Loucy (cell line): Measurements from ENCODE around the gene CACNA1B.

Experiments
- H2AFZ ChIP-seq: fragments of 200-600 bp; sonication (generic); 2 replicates; pipeline ENCODE4 v1.6.0; 2016; ENCODE audit warnings: antibody characterized with exemption, mild to moderate bottlenecking, low read length, moderate library complexity
- H3F3A ChIP-seq: fragments of 200-600 bp; 2 replicates; pipeline ENCODE4 v1.6.0; 2016; ENCODE audit warnings: antibody characterized with exemption, low read depth, mild to moderate bottlenecking
- H3K27me3 ChIP-seq: fragments of 200-600 bp; sonication (generic); 2 replicates; pipeline ENCODE4 v1.6.1; 2014; ENCODE audit warnings: low read length, mild to moderate bottlenecking; ENCODE audit not compliant: insufficient read depth, poor library complexity, severe bottlenecking
- H3K36me3 ChIP-seq: fragments of 200-600 bp; sonication (generic); 2 replicates; pipeline ENCODE4 v1.6.1; 2016; ENCODE audit warnings: low read length; ENCODE audit not compliant: insufficient read depth
- H3K4me1 ChIP-seq: fragments of 200-600 bp; sonication (generic); 2 replicates; pipeline ENCODE4 v1.5.1; 2014; ENCODE audit warnings: low read length, mild to moderate bottlenecking; ENCODE audit not compliant: insufficient read depth, poor library complexity, severe bottlenecking
- H3K4me2 ChIP-seq: fragments of 200-600 bp; sonication (generic); 2 replicates; pipeline ENCODE4 v1.6.0; 2014; ENCODE audit warnings: antibody characterized with exemption, low read length, low read depth, mild to moderate bottlenecking; ENCODE audit not compliant: poor library complexity, severe bottlenecking
- H3K4me3 ChIP-seq: fragments of 200-600 bp; sonication (generic); 2 replicates; pipeline ENCODE4 v1.5.1; 2014; ENCODE audit warnings: low read length, mild to moderate bottlenecking, mixed read lengths; ENCODE audit not compliant: poor library complexity, severe bottlenecking
- H3K79me2 ChIP-seq: fragments of 200-600 bp; sonication (generic); 2 replicates; pipeline ENCODE4 v1.6.1; 2014; ENCODE audit warnings: low read length; ENCODE audit not compliant: insufficient read depth
- H3K9ac ChIP-seq: fragments of 200-600 bp; sonication (generic); 2 replicates; pipeline ENCODE4 v1.6.0; 2014; ENCODE audit warnings: mild to moderate bottlenecking, low read depth, low read length, moderate library complexity; ENCODE audit not compliant: poor library complexity, severe bottlenecking
- H3K9me2 ChIP-seq: fragments of 200-600 bp; sonication (generic); replicated peaks from 2 replicates; pipeline ENCODE4 v1.6.1; 2016; ENCODE audit warnings: low read depth, low read length, mixed read lengths
- H3K9me3 ChIP-seq: fragments of 200-600 bp; sonication (generic); 2 replicates; pipeline ENCODE4 v1.6.1; 2014; ENCODE audit warnings: mild to moderate bottlenecking, antibody characterized with exemption, low read length, low read depth; ENCODE audit not compliant: insufficient read depth
- H4K20me1 ChIP-seq: fragments of 200-600 bp; sonication (generic); 2 replicates; pipeline ENCODE4 v1.6.0; 2014; ENCODE audit warnings: antibody characterized with exemption, low read length, mild to moderate bottlenecking; ENCODE audit not compliant: insufficient read depth, poor library complexity, severe bottlenecking
- EZH2phosphoT487 ChIP-seq: fragments of 200-600 bp; IDR thresholded peaks from 2 replicates; pipeline ENCODE4 v1.6.1; 2018; ENCODE audit warnings: antibody characterized with exemption, mild to moderate bottlenecking, moderate library complexity, borderline replicate concordance
- TF ChIP-seq, protein P1 (sequence below): fragments of 200-600 bp; sonication (generic); conservative IDR thresholded peaks from 2 replicates; pipeline ENCODE4 v1.5.1; 2014; ENCODE audit warnings: mild to moderate bottlenecking, antibody characterized with exemption, low read length

CACNA1B gene

DNA sequence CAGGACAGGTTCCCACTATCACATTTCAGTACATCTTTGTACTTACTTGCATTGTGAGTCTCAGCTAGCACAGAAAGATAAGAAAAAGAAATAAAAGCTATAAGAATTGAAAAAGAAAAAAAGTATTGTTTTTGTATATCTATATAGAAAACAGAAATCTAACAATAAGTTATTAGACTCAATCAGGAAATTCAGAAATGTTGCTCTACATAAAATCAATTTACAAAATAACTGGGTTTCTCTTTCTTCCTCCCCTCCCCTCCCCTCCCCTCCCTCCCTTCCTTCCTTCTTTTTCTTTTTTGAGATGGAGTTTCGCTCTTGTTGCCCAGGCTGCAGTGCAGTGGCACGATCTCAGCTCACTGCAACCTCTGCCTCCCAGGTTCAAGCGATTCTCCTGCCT is 7.2 kb upstream of the CACNA1B start:
- no peak for TF ChIP-seq EZH2phosphoT487
- TF ChIP-seq, protein P1, sequence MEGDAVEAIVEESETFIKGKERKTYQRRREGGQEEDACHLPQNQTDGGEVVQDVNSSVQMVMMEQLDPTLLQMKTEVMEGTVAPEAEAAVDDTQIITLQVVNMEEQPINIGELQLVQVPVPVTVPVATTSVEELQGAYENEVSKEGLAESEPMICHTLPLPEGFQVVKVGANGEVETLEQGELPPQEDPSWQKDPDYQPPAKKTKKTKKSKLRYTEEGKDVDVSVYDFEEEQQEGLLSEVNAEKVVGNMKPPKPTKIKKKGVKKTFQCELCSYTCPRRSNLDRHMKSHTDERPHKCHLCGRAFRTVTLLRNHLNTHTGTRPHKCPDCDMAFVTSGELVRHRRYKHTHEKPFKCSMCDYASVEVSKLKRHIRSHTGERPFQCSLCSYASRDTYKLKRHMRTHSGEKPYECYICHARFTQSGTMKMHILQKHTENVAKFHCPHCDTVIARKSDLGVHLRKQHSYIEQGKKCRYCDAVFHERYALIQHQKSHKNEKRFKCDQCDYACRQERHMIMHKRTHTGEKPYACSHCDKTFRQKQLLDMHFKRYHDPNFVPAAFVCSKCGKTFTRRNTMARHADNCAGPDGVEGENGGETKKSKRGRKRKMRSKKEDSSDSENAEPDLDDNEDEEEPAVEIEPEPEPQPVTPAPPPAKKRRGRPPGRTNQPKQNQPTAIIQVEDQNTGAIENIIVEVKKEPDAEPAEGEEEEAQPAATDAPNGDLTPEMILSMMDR, result no peak
- no peaks in the 10 kb centered on the region for H3K9me2 ChIP-seq
- no peaks in the 10 kb centered on the region for H4K20me1 ChIP-seq
- H3K36me3 ChIP-seq, result no peaks in the 10 kb centered on the region
- no peaks in the 10 kb centered on the region for H3F3A ChIP-seq
- no peaks in the 10 kb centered on the region for H3K79me2 ChIP-seq
- H3K4me1 ChIP-seq, result no peaks in the 10 kb centered on the region
- H2AFZ ChIP-seq, result no peak overlapping the region
- no peak overlapping the region for H3K4me3 ChIP-seq
- H3K27me3 ChIP-seq, result no peaks in the 10 kb centered on the region
- H3K4me2 ChIP-seq, result no peak overlapping the region
- H3K9me3 ChIP-seq, result peaks cover 24% of the 10 kb centered on the region; the same call in 1 of the 2 replicates
- H3K9ac ChIP-seq, result no peak overlapping the region

DNA sequence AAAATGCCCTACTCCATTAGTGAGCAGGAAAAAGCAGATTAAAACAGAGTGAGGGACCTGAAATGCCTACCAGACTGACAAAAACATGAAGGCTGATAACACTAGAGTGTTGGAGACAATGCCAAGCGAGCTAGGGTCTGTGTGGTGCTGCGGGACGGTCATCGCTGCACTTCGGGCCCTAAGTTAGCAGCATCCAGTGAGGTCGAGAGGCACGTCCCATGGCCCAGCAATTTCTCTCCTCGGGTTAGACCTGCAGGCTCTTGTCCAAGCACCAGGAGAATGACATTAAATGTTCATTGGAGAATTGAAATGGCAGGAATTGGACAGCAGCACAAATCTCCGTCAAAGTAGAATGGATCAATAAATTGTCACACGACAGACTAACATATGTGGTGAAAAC is 5.3 kb upstream of the CACNA1B start:
- no peak overlapping the region for H3K9ac ChIP-seq
- no peaks in the 10 kb centered on the region for H3K27me3 ChIP-seq
- no peaks in the 10 kb centered on the region for H3F3A ChIP-seq
- H4K20me1 ChIP-seq, result no peaks in the 10 kb centered on the region
- peaks cover 27% of the 10 kb centered on the region; the same call in 1 of the 2 replicates for H3K9me3 ChIP-seq
- H3K9me2 ChIP-seq, result no peaks in the 10 kb centered on the region
- no peaks in the 10 kb centered on the region for H3K79me2 ChIP-seq
- TF ChIP-seq EZH2phosphoT487, result no peak
- TF ChIP-seq, protein P1, result no peak
- H3K4me1 ChIP-seq, result no peaks in the 10 kb centered on the region
- no peak overlapping the region for H2AFZ ChIP-seq
- H3K4me2 ChIP-seq, result no peak overlapping the region
- no peaks in the 10 kb centered on the region for H3K36me3 ChIP-seq
- no peak overlapping the region for H3K4me3 ChIP-seq

DNA sequence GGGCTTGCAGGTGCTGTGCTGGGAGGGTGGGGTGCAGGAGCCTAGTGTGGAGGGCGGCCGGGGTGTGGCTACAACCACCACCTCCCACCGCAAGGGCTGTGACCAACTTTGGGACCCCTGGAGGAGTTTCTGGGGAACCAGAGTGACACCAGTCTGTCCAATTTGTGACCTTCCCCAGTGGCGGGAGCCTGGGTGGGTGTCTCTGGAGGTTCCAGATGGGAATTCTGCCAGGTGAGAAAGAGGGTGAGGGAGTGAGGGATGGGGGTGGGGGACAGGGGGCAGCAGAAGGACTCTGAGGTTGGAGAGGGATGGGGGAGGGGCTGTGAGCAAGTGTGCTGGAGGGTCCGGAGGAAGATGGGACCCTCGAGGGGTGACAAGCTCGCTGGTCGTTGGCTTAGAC is 4.2 kb upstream of the CACNA1B start:
- Histone ChIP-seq H3K36me3 (no peaks in the 10 kb centered on the region), H3K4me3 (no peak overlapping the region), H3K9ac (no peak overlapping the region), H3K9me3 (peaks cover 16% of the 10 kb centered on the region; the same call in 1 of the 2 replicates), H2AFZ (no peak overlapping the region), H3K27me3 (no peaks in the 10 kb centered on the region), H3K4me2 (no peak overlapping the region), H3K79me2 (no peaks in the 10 kb centered on the region), H4K20me1 (no peaks in the 10 kb centered on the region), H3F3A (no peaks in the 10 kb centered on the region), H3K4me1 (no peaks in the 10 kb centered on the region), H3K9me2 (no peaks in the 10 kb centered on the region)
- TF ChIP-seq, protein P1, result no peak
- no peak for TF ChIP-seq EZH2phosphoT487
